GM12878 (cell line): ENCODE data around the gene GID8. TPM values are rescaled to one million over a fixed set of nuclear protein-coding genes. Genes with fewer than 3 reads are reported as not detected.
A peak's percentile ranks its signal among the peaks of the same experiment; 100 is the strongest.

Experiments used
- ATAC-seq: fragments of 200-7000 bp; cut with Tn5 transposase; 3 replicates; pipeline ENCODE4 v1.9.1; 2020; ENCODE audit warnings: mild to moderate bottlenecking, moderate library complexity
- BruUV-seq: library from RNA; stranded (reverse); fragments of 400-500 nt; replicated peaks from 2 replicates; lab custom pipeline; 2021; lab: Mats Ljungman, UMichigan
- CTCF ChIA-PET: fragments of 300-600 bp; sonication (Branson Sonifier 250); formaldehyde crosslinking; extraction: SDS; loops from one replicate; lab custom pipeline; 2021; ENCODE audit warnings: inconsistent platforms; lab: Yijun Ruan, JAX
- POLR2A ChIA-PET: fragments of 350-600 bp; formaldehyde crosslinking; extraction: SDS; loops from one replicate; lab custom pipeline; 2021; ENCODE audit warnings: inconsistent platforms; lab: Charles Lee
- RAD21 ChIA-PET: fragments of 300-600 bp; sonication (Branson Sonifier 250); formaldehyde crosslinking; loops from one replicate; lab custom pipeline; 2023; ENCODE audit warnings: antibody characterized with exemption; ENCODE audit not compliant: unreplicated experiment; lab: Charles Lee
- SMC1A ChIA-PET: fragments of 300-600 bp; sonication (Branson Sonifier 250); formaldehyde crosslinking; loops from one replicate; lab custom pipeline; 2023; ENCODE audit not compliant: unreplicated experiment, uncharacterized antibody; lab: Charles Lee
- DNase-seq: peaks from one replicate; pipeline ENCODE4 v3.0.0-alpha.2; 2011; ENCODE audit warnings: low read depth, low spot score
- FAIRE-seq: peaks from 3 replicates; lab custom pipeline; 2011; peaks lifted over from hg19 to GRCh38; lab: Jason Lieb, UNC
- H2AFZ ChIP-seq: 2 replicates; pipeline ENCODE4 v1.6.0; 2011; ENCODE audit warnings: low read depth, low read length, control low read depth; ENCODE audit not compliant: control insufficient read depth
- H3K27ac ChIP-seq: 2 replicates; pipeline ENCODE4 v1.5.1; 2011; ENCODE audit warnings: control low read depth; ENCODE audit not compliant: control insufficient read depth, insufficient read depth
- H3K27me3 ChIP-seq, 2 experiments: replicated peaks in 1 of 2; 2 replicates each; pipeline versions ENCODE4 v1.6.0 to v1.6.1; 2011; ENCODE audit warnings: low read length in 1 of 2; ENCODE audit not compliant: control insufficient read depth in 2 of 2, insufficient read depth in 2 of 2
- H3K36me3 ChIP-seq, 2 experiments: 2 replicates each; pipeline ENCODE4 v1.5.1; 2011; ENCODE audit warnings: low read length in 1 of 2; ENCODE audit not compliant: control insufficient read depth in 2 of 2, insufficient read depth in 2 of 2
- H3K4me1 ChIP-seq: 2 replicates; pipeline ENCODE4 v1.6.1; 2011; ENCODE audit warnings: mild to moderate bottlenecking, low read length, moderate library complexity, mixed read lengths; ENCODE audit not compliant: control insufficient read depth, insufficient read depth
- H3K4me2 ChIP-seq: 2 replicates; pipeline ENCODE4 v1.6.0; 2011; ENCODE audit warnings: control low read depth; ENCODE audit not compliant: control insufficient read depth, insufficient read depth
- H3K4me3 ChIP-seq: fragments of 200-600 bp; sonication (generic); 2 replicates; pipeline ENCODE4 v1.5.1; 2016
- H3K79me2 ChIP-seq: 2 replicates; pipeline ENCODE4 v1.6.0; 2011; ENCODE audit warnings: low read length; ENCODE audit not compliant: control insufficient read depth, insufficient read depth
- H3K9ac ChIP-seq: 2 replicates; pipeline ENCODE4 v1.8.0; 2011; ENCODE audit warnings: low read length, control low read depth, mixed read lengths; ENCODE audit not compliant: control insufficient read depth, insufficient read depth
- H3K9me3 ChIP-seq: replicated peaks from 3 replicates; pipeline ENCODE4 v1.5.1; 2011; ENCODE audit warnings: mild to moderate bottlenecking, low read length; ENCODE audit not compliant: control insufficient read depth, insufficient read depth
- H4K20me1 ChIP-seq: 2 replicates; pipeline ENCODE4 v1.6.0; 2011; ENCODE audit not compliant: control insufficient read depth, insufficient read depth
- BRCA1 ChIP-seq: IDR thresholded peaks from 2 replicates; pipeline ENCODE4 v1.6.1; 2011; ENCODE audit warnings: low read depth, low read length, improper control_type of control experiment
- CBFB ChIP-seq: IDR thresholded peaks from 2 replicates; pipeline ENCODE4 v1.6.1; 2016; ENCODE audit warnings: antibody characterized with exemption, low read depth
- CEBPB ChIP-seq, 2 experiments: fragments of 150-350 bp in 1 of 2; IDR thresholded peaks; 2 replicates each; pipeline ENCODE4 v1.6.1; 2012 to 2014; ENCODE audit warnings: low read depth in 2 of 2, low read length in 2 of 2, borderline replicate concordance in 1 of 2, inconsistent platforms in 1 of 2
- HCFC1 ChIP-seq: fragments of 150-350 bp; IDR thresholded peaks from 2 replicates; pipeline ENCODE4 v1.6.1; 2014; ENCODE audit warnings: low read length
- WGBS: methylation state at CpG from one replicate; pipeline ENCODE4 v1.1.6; 2016; ENCODE audit warnings: low lambda C conversion rate; ENCODE audit not compliant: insufficient replicate concordance, insufficient coverage; ENCODE audit errors: missing lambda C conversion rate; 5-methylcytosine and 5-hydroxymethylcytosine counted together
- in situ Hi-C: fragments of 300-500 bp; cut with MboI; formaldehyde crosslinking; loops from 9 replicates; pipeline ENCODE4 v1.14.3; 2018; ENCODE audit warnings: mixed read lengths
- intact Hi-C: fragments of 100-400 bp; cut with micrococcal nuclease; formaldehyde crosslinking; loops from one replicate; pipeline ENCODE4 v1.14.2; 2022; ENCODE audit not compliant: unreplicated experiment
- polyA plus RNA-seq, 11 experiments: library from polyadenylated mRNA; depleted of rRNA in 4 of 11; unstranded in 6 of 11; stranded (reverse) in 5 of 11; fragments of >200 nt; fragmentation: Nextera tagmentation in 4 of 11; fragmentation: Illumina TruSeq in 1 of 11; extraction: Ambion mirVana in 4 of 11; extraction: Trizol in 1 of 11; gene quantifications; 1 replicate in 1 of 11; 2 replicates in 10 of 11; pipeline versions ENCODE4 v1.2.1 to v1.2.3, GENCODE V29; 2011 to 2016; ENCODE audit warnings: inconsistent platforms in 2 of 11, missing spikeins in 2 of 11, low read depth in 1 of 11
- total RNA-seq, 4 experiments: library from RNA; depleted of rRNA in 3 of 4; stranded (reverse); fragments of >200 nt in 3 of 4; fragmentation: Illumina TruSeq in 1 of 4; extraction: Trizol in 1 of 4; gene quantifications; 2 replicates each; pipeline versions ENCODE4 v1.2.1 to v1.2.3, GENCODE V29; 2013 to 2021
- TF ChIP-seq, protein P1 (sequence below): IDR thresholded peaks from 2 replicates; pipeline ENCODE4 v1.6.1; 2011; ENCODE audit warnings: low read depth, mild to moderate bottlenecking, low read length, moderate library complexity, borderline replicate concordance; ENCODE audit errors: extremely low read depth
- TF ChIP-seq, protein P2 (sequence below): fragments of 450-650 bp; IDR thresholded peaks from 2 replicates; pipeline ENCODE4 v1.6.1; 2018; ENCODE audit warnings: borderline replicate concordance, mild to moderate bottlenecking; ENCODE audit not compliant: partially characterized antibody
- TF ChIP-seq, protein P3 (sequence below): fragments of 450-650 bp; IDR thresholded peaks from 2 replicates; pipeline ENCODE4 v1.6.1; 2017; ENCODE audit warnings: borderline replicate concordance

GID8 gene
- total and polyA plus RNA-seq, 10 of the 15 experiments (the other 5 are each of a cell fraction or from before 2014, with no cell fraction given) = 12.0 to 33.8 (median 22.2) TPM

DNA sequence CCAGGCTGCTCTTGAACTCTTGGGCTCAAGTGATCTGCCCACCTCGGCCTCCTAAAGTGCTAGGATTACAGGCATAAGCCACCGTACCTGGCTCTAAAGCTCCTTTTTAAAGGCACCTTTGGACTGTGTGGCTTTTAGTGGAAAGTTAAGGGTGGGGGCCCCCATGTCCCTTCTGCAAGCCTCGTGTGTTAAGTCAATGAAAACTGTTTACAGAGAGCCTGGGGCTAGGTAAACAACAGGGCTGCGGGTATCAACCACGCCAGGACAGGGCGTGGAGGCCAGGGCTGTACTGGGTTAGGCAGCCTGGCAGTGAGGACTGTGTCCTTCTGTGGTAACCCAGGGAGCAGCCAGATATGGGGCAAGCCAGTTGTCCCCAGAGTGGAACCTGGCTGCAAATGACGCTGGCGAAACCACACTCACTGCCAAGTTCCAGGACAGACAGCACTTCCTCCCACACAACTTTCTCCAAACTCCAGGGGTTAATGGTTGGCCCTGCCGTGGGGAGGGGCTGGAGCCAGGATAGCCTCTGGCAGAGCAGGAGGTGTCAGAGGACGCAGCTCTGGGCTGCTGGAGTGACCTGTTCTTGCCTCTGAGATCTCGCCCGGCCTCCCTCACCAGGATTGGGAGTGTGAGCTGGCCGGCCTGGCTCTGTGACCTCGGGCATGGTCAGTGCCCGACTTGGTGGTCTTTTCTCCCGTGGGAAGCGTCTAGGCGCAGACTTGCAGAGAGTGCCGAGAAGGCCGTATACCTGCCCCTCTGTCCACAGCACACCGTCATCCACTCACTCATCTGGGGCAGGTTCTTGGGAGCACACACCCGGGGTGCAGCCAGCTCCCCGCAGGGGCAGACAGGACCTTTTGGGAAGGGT, 17.8 kb downstream of the GID8 start:
- DNase-seq (no peak), FAIRE-seq (no peak), ATAC-seq (no peak)
- intact Hi-C loops = no loop called here
- peak overlapping the region; percentile 21; the same call in 1 of the 2 replicates for H3K9ac ChIP-seq
- SMC1A ChIA-PET = interaction anchor here (0.6 to 3.5 kb wide), 8 partner anchors 20 to 87 kb away, joined by 3 to 23 read pairs (median 8); no protein-coding TSS in a partner anchor
- POLR2A ChIA-PET = interaction anchor here (1.4 to 2.7 kb wide), 3 partner anchors 17 to 54 kb away, joined by 7 to 27 read pairs (median 16); partner anchors contain the start of gene GID8
- H3K4me2 ChIP-seq = peak overlapping the region; percentile 54; the same call in 1 of the 2 replicates
- in situ Hi-C loops = no loop called here
- peaks cover 12% of the 10 kb centered on the region for H3K4me1 ChIP-seq
- no TSS peak for BruUV-seq
- H4K20me1 ChIP-seq = no peaks in the 10 kb centered on the region
- H3K9me3 ChIP-seq = no peaks in the 10 kb centered on the region
- CTCF ChIA-PET = interaction anchor here (2.8 to 3.5 kb wide), 5 partner anchors 21 to 55 kb away, joined by 9 to 27 read pairs (median 17); no protein-coding TSS in a partner anchor
- H3K27me3 ChIP-seq = no peaks in the 10 kb centered on the region
- 88% methylated on average over 23 of the region's 23 CpGs for WGBS
- no peak overlapping the region for H3K4me3 ChIP-seq
- H3K79me2 ChIP-seq = peaks cover 37% of the 10 kb centered on the region
- peaks cover 7 to 22% of the 10 kb centered on the region in 2 experiments; a peak in 3 of 4 replicates for H3K36me3 ChIP-seq
- RAD21 ChIA-PET = interaction anchor here (0.7 to 3.1 kb wide), 6 partner anchors 17 to 57 kb away, joined by 3 to 30 read pairs (median 10); no protein-coding TSS in a partner anchor
- H2AFZ ChIP-seq = no peak overlapping the region
- H3K27ac ChIP-seq = no peak overlapping the region
- no peak for TF ChIP-seq BRCA1

DNA sequence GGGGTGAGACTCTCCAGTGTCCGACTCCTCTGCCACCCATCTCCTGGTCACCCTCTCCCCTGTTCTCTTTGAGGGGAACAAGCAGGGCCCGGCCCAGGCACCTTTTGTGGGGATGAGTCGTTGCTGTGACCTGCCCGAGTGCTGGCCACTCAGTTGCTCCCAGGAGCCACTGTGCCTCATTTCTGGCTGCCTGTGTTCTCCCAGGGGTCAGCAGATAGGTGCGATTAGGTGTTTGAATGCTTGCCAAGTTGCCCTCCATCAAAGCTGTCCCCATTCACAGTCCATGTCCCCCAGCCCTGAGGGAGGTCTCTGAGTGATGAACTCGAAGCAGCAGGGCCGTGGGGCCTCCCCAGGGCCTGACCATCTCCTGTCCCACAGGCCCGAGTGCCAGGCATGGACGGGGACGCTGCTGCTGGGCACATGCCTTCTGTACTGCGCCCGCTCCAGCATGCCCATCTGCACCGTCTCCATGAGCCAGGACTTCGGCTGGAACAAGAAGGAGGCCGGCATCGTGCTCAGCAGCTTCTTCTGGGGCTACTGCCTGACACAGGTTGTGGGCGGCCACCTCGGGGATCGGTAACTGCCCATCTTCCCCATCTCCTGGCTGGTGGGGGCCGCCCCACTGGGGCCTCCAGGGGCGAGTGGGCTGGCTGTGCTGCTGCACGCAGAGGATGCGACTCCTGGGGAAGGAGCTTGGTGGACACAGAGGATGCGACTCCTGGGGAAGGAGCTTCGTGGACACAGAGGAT, 18.6 kb downstream of the GID8 start:
- BruUV-seq = no TSS peak
- no peak for ATAC-seq
- ChIA-PET SMC1A (no interaction called here), POLR2A (no interaction called here), RAD21 (no interaction called here), CTCF (interaction anchor here (1.1 kb wide), 1 partner anchor 23 kb away, joined by 3 read pairs; no protein-coding TSS in a partner anchor)
- Histone ChIP-seq H4K20me1 (no peaks in the 10 kb centered on the region), H3K9me3 (no peaks in the 10 kb centered on the region), H3K36me3 (peaks cover 7 to 22% of the 10 kb centered on the region in 2 experiments; a peak in 3 of 4 replicates), H3K4me2 (no peak overlapping the region), H3K4me3 (no peak overlapping the region), H3K79me2 (peaks cover 37% of the 10 kb centered on the region), H3K27me3 (no peaks in the 10 kb centered on the region), H2AFZ (no peak overlapping the region), H3K9ac (no peak overlapping the region), H3K27ac (no peak overlapping the region), H3K4me1 (peaks cover 12% of the 10 kb centered on the region)
- 92% methylated on average over 25 of the region's 25 CpGs for WGBS
- intact Hi-C loops = no loop called here
- FAIRE-seq = no peak
- DNase-seq = no peak
- in situ Hi-C loops = no loop called here
- TF ChIP-seq, protein P1, sequence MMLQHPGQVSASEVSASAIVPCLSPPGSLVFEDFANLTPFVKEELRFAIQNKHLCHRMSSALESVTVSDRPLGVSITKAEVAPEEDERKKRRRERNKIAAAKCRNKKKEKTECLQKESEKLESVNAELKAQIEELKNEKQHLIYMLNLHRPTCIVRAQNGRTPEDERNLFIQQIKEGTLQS = no peak
- TF ChIP-seq, protein P2, sequence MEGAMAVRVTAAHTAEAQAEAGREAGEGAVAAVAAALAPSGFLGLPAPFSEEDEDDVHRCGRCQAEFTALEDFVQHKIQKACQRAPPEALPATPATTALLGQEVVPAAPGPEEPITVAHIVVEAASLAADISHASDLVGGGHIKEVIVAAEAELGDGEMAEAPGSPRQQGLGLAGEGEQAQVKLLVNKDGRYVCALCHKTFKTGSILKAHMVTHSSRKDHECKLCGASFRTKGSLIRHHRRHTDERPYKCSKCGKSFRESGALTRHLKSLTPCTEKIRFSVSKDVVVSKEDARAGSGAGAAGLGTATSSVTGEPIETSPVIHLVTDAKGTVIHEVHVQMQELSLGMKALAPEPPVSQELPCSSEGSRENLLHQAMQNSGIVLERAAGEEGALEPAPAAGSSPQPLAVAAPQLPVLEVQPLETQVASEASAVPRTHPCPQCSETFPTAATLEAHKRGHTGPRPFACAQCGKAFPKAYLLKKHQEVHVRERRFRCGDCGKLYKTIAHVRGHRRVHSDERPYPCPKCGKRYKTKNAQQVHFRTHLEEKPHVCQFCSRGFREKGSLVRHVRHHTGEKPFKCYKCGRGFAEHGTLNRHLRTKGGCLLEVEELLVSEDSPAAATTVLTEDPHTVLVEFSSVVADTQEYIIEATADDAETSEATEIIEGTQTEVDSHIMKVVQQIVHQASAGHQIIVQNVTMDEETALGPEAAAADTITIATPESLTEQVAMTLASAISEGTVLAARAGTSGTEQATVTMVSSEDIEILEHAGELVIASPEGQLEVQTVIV = no peak
- no peak for TF ChIP-seq CBFB
- no peak for TF ChIP-seq HCFC1
- no peak for TF ChIP-seq CEBPB (IDR thresholded peaks at IDR 0.05; ENCODE audit: borderline replicate concordance in 1 of 2, low read depth in 2 of 2, low read length in 2 of 2)
- TF ChIP-seq, protein P3, sequence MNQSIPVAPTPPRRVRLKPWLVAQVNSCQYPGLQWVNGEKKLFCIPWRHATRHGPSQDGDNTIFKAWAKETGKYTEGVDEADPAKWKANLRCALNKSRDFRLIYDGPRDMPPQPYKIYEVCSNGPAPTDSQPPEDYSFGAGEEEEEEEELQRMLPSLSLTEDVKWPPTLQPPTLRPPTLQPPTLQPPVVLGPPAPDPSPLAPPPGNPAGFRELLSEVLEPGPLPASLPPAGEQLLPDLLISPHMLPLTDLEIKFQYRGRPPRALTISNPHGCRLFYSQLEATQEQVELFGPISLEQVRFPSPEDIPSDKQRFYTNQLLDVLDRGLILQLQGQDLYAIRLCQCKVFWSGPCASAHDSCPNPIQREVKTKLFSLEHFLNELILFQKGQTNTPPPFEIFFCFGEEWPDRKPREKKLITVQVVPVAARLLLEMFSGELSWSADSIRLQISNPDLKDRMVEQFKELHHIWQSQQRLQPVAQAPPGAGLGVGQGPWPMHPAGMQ = no peak
